GM21825 (cell line): ENCODE data around the gene PRPF31.

Experiments used
- ATAC-seq: cut with Tn5 transposase; IDR thresholded peaks from one replicate; pipeline ENCODE4 v1.9.1; 2021; ENCODE audit warnings: mild to moderate bottlenecking, moderate library complexity; ENCODE audit not compliant: unreplicated experiment

PRPF31 gene

GRCh38 chr19:54138489-54139256 is 23.1 kb downstream of the PRPF31 start:
- ATAC-seq = no peak

DNA sequence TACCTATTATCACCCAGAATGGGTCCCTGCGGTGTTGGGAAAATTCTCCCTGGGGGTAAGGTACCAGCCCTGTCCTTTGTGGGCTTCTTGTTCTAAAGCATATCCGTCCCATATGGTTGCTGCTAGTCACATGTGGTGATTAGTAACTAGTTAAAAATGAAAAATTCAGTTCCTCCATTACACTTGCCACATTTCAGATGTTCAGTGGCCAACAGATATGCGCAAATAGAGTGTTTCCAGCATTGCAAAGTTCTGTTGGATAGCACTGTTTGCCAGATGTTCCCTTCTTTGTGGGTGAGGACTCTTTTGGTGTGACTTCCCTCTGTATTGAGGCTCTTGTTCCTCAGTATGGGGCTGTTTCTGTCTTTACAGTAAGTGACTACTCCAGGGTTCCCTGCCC is 25.8 kb downstream of the PRPF31 start:
- no peak for ATAC-seq

- ATAC-seq = no peak
These were observed 26.7 kb downstream of the PRPF31 start for GRCh38 chr19:54142166-54142780.

GRCh38 chr19:54145541-54146158 is 30.1 kb downstream of the PRPF31 start:
- ATAC-seq = no peak

DNA sequence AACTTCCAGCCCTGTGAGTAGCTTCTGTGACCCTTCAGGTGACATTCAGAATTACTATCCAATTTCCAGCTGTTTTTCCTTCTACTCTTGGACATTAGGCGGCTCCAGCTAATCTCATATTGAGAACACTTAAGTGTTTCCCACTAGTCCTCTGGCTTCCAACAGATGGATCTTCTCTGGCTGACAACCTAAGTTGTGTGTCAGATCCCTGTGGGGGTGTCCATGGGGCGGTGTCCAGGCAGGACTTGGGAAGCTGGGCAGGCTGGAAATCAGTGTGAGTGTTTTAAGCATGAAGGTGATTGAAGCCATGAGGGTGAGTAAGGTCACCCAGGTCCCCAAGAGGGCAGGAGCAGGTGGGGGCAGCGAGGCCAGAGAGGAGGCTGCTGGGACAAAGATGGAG is 32.1 kb downstream of the PRPF31 start:
- no peak for ATAC-seq

DNA sequence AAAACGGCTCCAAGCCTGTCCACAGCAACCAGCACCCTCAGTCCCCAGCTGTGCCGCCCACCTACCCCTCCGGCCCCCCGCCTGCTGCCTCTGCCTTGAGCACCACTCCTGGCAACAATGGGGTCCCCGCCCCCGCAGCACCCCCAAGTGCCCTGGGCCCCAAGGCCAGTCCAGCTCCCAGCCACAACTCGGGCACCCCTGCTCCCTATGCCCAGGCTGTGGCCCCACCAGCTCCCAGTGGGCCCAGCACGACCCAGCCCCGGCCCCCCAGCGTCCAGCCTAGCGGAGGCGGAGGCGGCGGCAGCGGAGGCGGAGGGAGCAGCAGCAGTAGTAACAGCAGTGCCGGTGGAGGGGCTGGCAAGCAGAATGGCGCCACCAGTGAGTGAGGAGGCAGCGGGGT is 32.6 kb downstream of the PRPF31 start:
- no peak for ATAC-seq

DNA sequence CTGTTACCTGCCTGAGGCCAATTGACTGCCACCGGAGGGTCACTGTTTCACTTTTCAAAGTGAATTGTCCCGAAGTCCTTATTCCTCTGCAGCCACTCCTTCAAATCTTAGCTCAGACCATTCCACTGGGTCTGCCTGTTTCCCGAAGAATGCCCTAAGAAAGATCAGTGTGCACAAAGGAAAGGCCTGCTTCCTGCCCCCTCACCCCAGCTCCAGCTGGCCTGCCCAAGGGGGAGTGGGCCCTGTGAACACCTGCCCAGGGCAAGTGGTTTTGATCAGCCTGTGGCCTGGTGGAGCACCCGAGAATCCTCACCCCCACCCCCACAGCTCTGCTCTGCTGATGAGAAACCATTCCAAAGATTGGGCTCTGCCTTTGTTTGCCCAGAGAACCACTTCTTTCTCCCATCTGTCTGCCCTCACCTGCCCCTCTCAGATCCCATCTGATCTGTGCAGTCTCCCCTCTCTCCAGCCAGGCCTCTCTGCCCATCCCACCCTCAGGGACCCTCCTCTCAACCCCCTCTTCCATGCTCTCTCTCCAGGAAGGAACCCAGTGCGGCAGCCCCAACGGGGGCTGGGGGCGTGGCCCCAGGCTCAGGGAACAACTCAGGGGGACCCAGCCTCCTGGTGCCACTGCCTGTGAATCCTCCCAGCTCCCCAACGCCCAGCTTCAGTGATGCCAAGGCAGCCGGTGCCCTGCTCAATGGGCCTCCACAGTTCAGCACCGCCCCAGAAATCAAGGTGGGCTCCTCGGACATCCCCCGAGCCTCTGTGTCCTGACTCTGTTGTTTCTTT is 33.7 kb downstream of the PRPF31 start:
- ATAC-seq = no peak

GRCh38 chr19:54151362-54152035 is 35.9 kb downstream of the PRPF31 start:
- ATAC-seq = no peak

DNA sequence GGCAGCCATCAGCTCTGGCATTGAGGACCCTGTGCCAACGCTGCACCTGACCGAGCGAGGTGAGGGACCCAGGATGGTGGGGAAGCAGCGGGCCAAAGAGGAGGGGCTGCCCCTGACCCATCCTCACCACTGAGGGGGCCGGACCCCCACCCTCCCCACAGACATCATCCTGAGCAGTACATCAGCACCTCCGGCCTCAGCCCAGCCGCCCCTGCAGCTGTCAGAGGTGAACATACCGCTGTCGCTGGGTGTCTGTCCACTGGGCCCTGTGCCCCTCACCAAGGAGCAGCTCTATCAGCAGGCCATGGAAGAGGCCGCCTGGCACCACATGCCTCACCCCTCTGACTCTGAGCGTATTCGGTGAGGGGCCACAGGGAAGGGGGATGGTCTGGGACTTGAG is 36.7 kb downstream of the PRPF31 start:
- ATAC-seq = no peak

DNA sequence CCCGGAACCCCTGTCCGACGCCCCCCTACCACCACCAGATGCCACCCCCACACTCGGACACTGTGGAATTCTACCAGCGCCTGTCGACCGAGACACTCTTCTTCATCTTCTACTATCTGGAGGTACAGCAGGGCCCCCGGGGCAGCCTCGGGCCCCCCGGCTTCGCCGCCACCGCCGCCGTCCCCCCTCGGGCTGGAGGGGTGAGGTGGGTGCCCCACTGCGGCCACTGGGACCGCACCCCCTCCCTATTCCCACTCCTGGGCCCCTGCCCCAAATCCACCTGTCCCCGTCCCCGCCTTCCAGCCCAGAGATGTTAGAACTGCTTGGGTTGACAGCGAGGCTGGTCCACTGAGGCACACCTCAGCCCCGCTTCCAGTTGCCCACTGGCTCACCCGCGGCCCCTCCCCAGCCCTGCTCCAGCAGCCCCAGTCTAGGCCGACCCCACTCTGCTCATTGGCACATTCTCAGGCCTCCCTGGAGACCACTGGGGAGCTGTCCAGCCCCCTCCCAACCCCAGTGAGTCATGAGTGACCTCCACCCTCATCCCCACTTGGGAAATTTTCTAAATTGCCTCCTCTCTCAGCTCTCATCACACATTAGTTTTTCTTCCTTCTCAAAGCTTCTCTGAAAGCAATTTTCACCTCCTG is 37.4 kb downstream of the PRPF31 start:
- ATAC-seq = no peak

- no peak for ATAC-seq
These were observed 38.3 kb downstream of the PRPF31 start for GRCh38 chr19:54153731-54154326.

GRCh38 chr19:54154603-54155345 is 39.2 kb downstream of the PRPF31 start:
- ATAC-seq = no peak

DNA sequence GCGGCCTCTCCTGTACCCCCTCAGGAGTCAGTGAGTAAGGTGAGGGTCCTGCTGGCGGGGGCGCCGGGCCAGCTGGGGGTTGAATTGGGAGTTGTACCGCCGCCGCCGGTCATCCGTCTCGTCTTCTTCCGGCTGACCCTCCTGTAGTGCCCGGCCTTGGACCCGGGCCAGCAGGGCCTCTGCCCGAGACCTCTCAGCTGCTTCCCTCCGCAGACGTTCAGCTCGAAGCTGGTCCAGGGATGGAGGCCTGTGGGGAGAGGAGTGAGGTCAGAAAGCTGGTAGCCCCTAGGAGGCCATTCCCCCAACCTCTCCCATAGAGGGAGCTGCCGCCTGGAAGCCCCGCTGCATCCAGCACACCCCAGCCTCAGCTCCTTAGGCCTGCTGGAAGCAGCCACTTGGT is 40.1 kb downstream of the PRPF31 start:
- no peak for ATAC-seq

GRCh38 chr19:54156490-54156889 is 40.9 kb downstream of the PRPF31 start:
- no peak for ATAC-seq

GRCh38 chr19:54156953-54157352 is 41.4 kb downstream of the PRPF31 start:
- ATAC-seq = no peak

GRCh38 chr19:54158812-54159351 is 43.3 kb downstream of the PRPF31 start:
- no peak for ATAC-seq

DNA sequence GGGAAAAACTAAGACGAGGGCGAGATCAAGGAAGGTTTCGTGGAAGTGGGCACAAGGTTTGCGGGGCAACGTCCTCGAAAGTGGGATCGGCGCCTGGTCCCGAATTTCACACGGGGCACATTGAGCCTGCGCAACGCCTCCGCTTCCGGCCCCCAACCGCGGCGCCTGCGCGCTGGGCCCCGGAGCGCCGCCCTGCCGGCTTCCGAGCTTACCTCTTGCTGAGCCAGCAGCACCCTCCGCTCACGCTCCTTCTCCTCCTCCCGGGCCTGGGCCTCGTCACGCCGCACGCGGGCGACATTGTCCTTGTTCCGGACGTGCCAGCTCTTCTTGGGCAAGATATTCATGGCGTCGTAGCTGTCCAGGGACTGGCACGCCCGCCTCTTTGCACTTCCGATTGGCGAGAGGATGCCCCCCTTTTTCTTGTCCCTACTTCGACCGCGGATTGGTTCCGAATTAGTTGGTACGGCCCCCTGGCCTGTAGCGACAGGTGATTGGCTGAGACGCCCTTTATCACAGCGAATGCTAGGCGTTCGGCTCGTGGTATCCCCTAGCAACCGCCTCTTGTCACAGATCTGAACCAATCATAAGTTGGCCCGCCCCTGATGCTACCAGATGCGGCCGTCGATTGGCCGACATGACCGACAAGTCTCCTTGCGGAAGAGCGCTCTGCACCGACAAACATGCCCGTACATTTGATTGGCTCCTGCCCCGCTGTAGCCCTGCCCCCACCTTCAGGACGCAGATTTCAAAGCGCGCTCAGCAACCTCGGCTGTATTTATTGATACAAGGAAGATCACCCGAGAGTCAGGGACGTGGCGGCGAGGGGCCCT is 44.0 kb downstream of the PRPF31 start, which contains the start of gene LENG1:
LENG1 (minus strand) TSS at position 370 of the 830 bp plus-strand sequence; CDS start at position 344, 26 bp downstream.
- peak; percentile 79 for ATAC-seq
